Stimulated activated naive CD8-positive, alpha-beta T cell treated with anti-CD3 and anti-CD28 coated beads, Interleukin-15, Interleukin-2, amounts not matched to agents 100 ng/mL and 50 ng/mL, for 24 hours (primary cell): Measurements from ENCODE around the gene TMEM115.

Source experiments
- H3K27ac Mint-ChIP-seq: one replicate; pipeline ENCODE4 v1.8.0; 2021; ENCODE audit warnings: mild to moderate bottlenecking, mixed read lengths
- H3K27me3 Mint-ChIP-seq: one replicate; pipeline ENCODE4 v1.8.0; 2021; ENCODE audit warnings: mixed read lengths
- H3K36me3 Mint-ChIP-seq: one replicate; pipeline ENCODE4 v1.8.0; 2021; ENCODE audit warnings: low read depth, mixed read lengths
- H3K4me1 Mint-ChIP-seq: one replicate; pipeline ENCODE4 v1.8.0; 2021; ENCODE audit warnings: low read depth, mixed read lengths
- H3K4me3 Mint-ChIP-seq: one replicate; pipeline ENCODE4 v1.8.0; 2021; ENCODE audit warnings: mild to moderate bottlenecking, mixed read lengths
- H3K9me3 Mint-ChIP-seq: one replicate; pipeline ENCODE4 v1.8.0; 2021; ENCODE audit warnings: mixed read lengths

TMEM115 gene

GRCh38 chr3:50334339-50335075 is 24.8 kb downstream of the TMEM115 start:
- H3K36me3 Mint-ChIP-seq = peaks cover 71% of the 10 kb centered on the region
- peaks cover 47% of the 10 kb centered on the region for H3K4me1 Mint-ChIP-seq
- no peaks in the 10 kb centered on the region for H3K9me3 Mint-ChIP-seq
- H3K27me3 Mint-ChIP-seq = no peaks in the 10 kb centered on the region
- peak overlapping the region; percentile 65 for H3K4me3 Mint-ChIP-seq
- H3K27ac Mint-ChIP-seq = peak overlapping the region; percentile 83

GRCh38 chr3:50333744-50334328 is 25.5 kb downstream of the TMEM115 start:
- peak overlapping the region; percentile 83 for H3K27ac Mint-ChIP-seq
- no peaks in the 10 kb centered on the region for H3K27me3 Mint-ChIP-seq
- peaks cover 68% of the 10 kb centered on the region for H3K36me3 Mint-ChIP-seq
- H3K4me3 Mint-ChIP-seq = peak overlapping the region; percentile 65
- H3K4me1 Mint-ChIP-seq = peaks cover 43% of the 10 kb centered on the region
- H3K9me3 Mint-ChIP-seq = no peaks in the 10 kb centered on the region

GRCh38 chr3:50331364-50331907 is 27.9 kb downstream of the TMEM115 start:
- peaks cover 56% of the 10 kb centered on the region for H3K36me3 Mint-ChIP-seq
- H3K4me3 Mint-ChIP-seq = no peak overlapping the region
- H3K27me3 Mint-ChIP-seq = no peaks in the 10 kb centered on the region
- H3K4me1 Mint-ChIP-seq = peaks cover 54% of the 10 kb centered on the region
- H3K27ac Mint-ChIP-seq = no peak overlapping the region
- H3K9me3 Mint-ChIP-seq = no peaks in the 10 kb centered on the region

- Mint-ChIP-seq H3K4me1 (peaks cover 46% of the 10 kb centered on the region), H3K27me3 (no peaks in the 10 kb centered on the region), H3K27ac (peak overlapping the region; percentile 37), H3K9me3 (no peaks in the 10 kb centered on the region), H3K36me3 (peaks cover 44% of the 10 kb centered on the region), H3K4me3 (no peak overlapping the region)
Observed at GRCh38 chr3:50330330-50330729, 29.0 kb downstream of the TMEM115 start.

GRCh38 chr3:50327943-50328691 is 31.2 kb downstream of the TMEM115 start, which contains the start of gene TUSC2:
Gene TUSC2 (minus strand): TSS chr3:50328223. CDS start chr3:50328099, 124 bp downstream.
- Mint-ChIP-seq H3K4me3 (peak within 1 kb of the TSS; percentile 90), H3K9me3 (no peaks in the 10 kb centered on the region), H3K4me1 (peaks cover 33% of the 10 kb centered on the region), H3K36me3 (peaks cover 28% of the 10 kb centered on the region), H3K27me3 (no peaks in the 10 kb centered on the region), H3K27ac (peak within 1 kb of the TSS; percentile 84)

GRCh38 chr3:50327129-50327528 is 32.2 kb downstream of the TMEM115 start:
- Mint-ChIP-seq H3K27me3 (no peaks in the 10 kb centered on the region), H3K4me1 (peaks cover 33% of the 10 kb centered on the region), H3K36me3 (peaks cover 26% of the 10 kb centered on the region), H3K4me3 (peak overlapping the region; percentile 90), H3K27ac (peak overlapping the region; percentile 45), H3K9me3 (no peaks in the 10 kb centered on the region)

GRCh38 chr3:50326182-50326541 is 33.2 kb downstream of the TMEM115 start:
- H3K27ac Mint-ChIP-seq = no peak overlapping the region
- no peaks in the 10 kb centered on the region for H3K9me3 Mint-ChIP-seq
- H3K4me1 Mint-ChIP-seq = peaks cover 33% of the 10 kb centered on the region
- H3K27me3 Mint-ChIP-seq = no peaks in the 10 kb centered on the region
- H3K4me3 Mint-ChIP-seq = peak overlapping the region; percentile 32
- peaks cover 17% of the 10 kb centered on the region for H3K36me3 Mint-ChIP-seq

GRCh38 chr3:50325497-50326181 is 33.7 kb downstream of the TMEM115 start:
- no peak overlapping the region for H3K4me3 Mint-ChIP-seq
- peaks cover 12% of the 10 kb centered on the region for H3K36me3 Mint-ChIP-seq
- peaks cover 34% of the 10 kb centered on the region for H3K4me1 Mint-ChIP-seq
- H3K27me3 Mint-ChIP-seq = no peaks in the 10 kb centered on the region
- no peaks in the 10 kb centered on the region for H3K9me3 Mint-ChIP-seq
- H3K27ac Mint-ChIP-seq = no peak overlapping the region

- H3K4me1 Mint-ChIP-seq = peaks cover 39% of the 10 kb centered on the region
Observed at GRCh38 chr3:50325113-50325480, 34.2 kb downstream of the TMEM115 start.

GRCh38 chr3:50324351-50325112 is 34.8 kb downstream of the TMEM115 start:
- no peaks in the 10 kb centered on the region for H3K27me3 Mint-ChIP-seq
- H3K36me3 Mint-ChIP-seq = peaks cover 3% of the 10 kb centered on the region
- peak overlapping the region; percentile 21 for H3K27ac Mint-ChIP-seq
- H3K9me3 Mint-ChIP-seq = no peaks in the 10 kb centered on the region
- peaks cover 43% of the 10 kb centered on the region for H3K4me1 Mint-ChIP-seq
- H3K4me3 Mint-ChIP-seq = no peak overlapping the region

More at GRCh38 chr3:50325113-50325480, 34.2 kb downstream of the TMEM115 start:
- Mint-ChIP-seq H3K27me3 (no peaks in the 10 kb centered on the region), H3K27ac (peak overlapping the region; percentile 21), H3K36me3 (peaks cover 8% of the 10 kb centered on the region), H3K9me3 (no peaks in the 10 kb centered on the region), H3K4me3 (no peak overlapping the region)

- Mint-ChIP-seq H3K36me3 (peaks cover 4% of the 10 kb centered on the region), H3K4me3 (no peak overlapping the region), H3K27me3 (no peaks in the 10 kb centered on the region), H3K9me3 (no peaks in the 10 kb centered on the region), H3K4me1 (peaks cover 48% of the 10 kb centered on the region), H3K27ac (no peak overlapping the region)
Observed at GRCh38 chr3:50323614-50324199, 35.6 kb downstream of the TMEM115 start.

GRCh38 chr3:50323092-50323600 is 36.2 kb downstream of the TMEM115 start:
- Mint-ChIP-seq H3K4me3 (no peak overlapping the region), H3K27ac (peak overlapping the region; percentile 58), H3K27me3 (no peaks in the 10 kb centered on the region), H3K4me1 (peaks cover 48% of the 10 kb centered on the region), H3K36me3 (peaks cover 8% of the 10 kb centered on the region), H3K9me3 (no peaks in the 10 kb centered on the region)

- peaks cover 47% of the 10 kb centered on the region for H3K4me1 Mint-ChIP-seq
Observed at GRCh38 chr3:50322386-50323091, 36.8 kb downstream of the TMEM115 start, which contains the start of gene HYAL2. Gene HYAL2 (minus strand): TSS chr3:50322745. CDS start chr3:50320489, 2,256 bp downstream.

More at GRCh38 chr3:50322386-50323091, 36.8 kb downstream of the TMEM115 start, which contains the start of gene HYAL2:
- H3K4me3 Mint-ChIP-seq = peak within 1 kb of the TSS; percentile 91
- H3K27me3 Mint-ChIP-seq = no peaks in the 10 kb centered on the region
- peak within 1 kb of the TSS; percentile 93 for H3K27ac Mint-ChIP-seq
- no peaks in the 10 kb centered on the region for H3K9me3 Mint-ChIP-seq
- H3K36me3 Mint-ChIP-seq = peaks cover 8% of the 10 kb centered on the region
